ENCODE results near the gene SMC1B.
"Not testable (repeated sequence)": the region's sequence is repeated elsewhere in the genome, so short reads cannot be mapped to it uniquely, and the experiment has no call there.

Gene SMC1B

GRCh38 chr22:45421349-45422055 is 8.1 kb upstream of the SMC1B start:
- DNase-seq, result no peak

GRCh38 chr22:45420539-45420938 is 7.1 kb upstream of the SMC1B start:
- no peak for DNase-seq

GRCh38 chr22:45420011-45420410 is 6.6 kb upstream of the SMC1B start:
- DNase-seq, result no peak

GRCh38 chr22:45418770-45419138 is 5.4 kb upstream of the SMC1B start:
- DNase-seq, result no peak

GRCh38 chr22:45418056-45418769 is 4.8 kb upstream of the SMC1B start:
- DNase-seq, result no peak

GRCh38 chr22:45413013-45413367 is 409 bp downstream of the SMC1B start:
- no peak for DNase-seq

- DNase-seq, result no peak
These were observed 5.6 kb downstream of the SMC1B start for GRCh38 chr22:45407793-45408192.

- no peak for DNase-seq
These were observed 10.9 kb downstream of the SMC1B start for GRCh38 chr22:45402466-45402985.

- no peak for DNase-seq
These were observed 13.5 kb downstream of the SMC1B start for GRCh38 chr22:45399712-45400445.

GRCh38 chr22:45398214-45398613 is 15.2 kb downstream of the SMC1B start:
- DNase-seq, result no peak

GRCh38 chr22:45397806-45398205 is 15.6 kb downstream of the SMC1B start:
- no peak for DNase-seq

- DNase-seq, result no peak
These were observed 23.9 kb downstream of the SMC1B start for GRCh38 chr22:45389546-45389945.

GRCh38 chr22:45381348-45381747 is 32.1 kb downstream of the SMC1B start:
- no peak for DNase-seq

GRCh38 chr22:45376703-45377102 is 36.7 kb downstream of the SMC1B start:
- no peak for DNase-seq

GRCh38 chr22:45376009-45376408 is 37.4 kb downstream of the SMC1B start:
- DNase-seq, result no peak

GRCh38 chr22:45373592-45373991 is 39.8 kb downstream of the SMC1B start:
- DNase-seq, result not testable (repeated sequence)

- DNase-seq, result no peak
These were observed 46.7 kb downstream of the SMC1B start for GRCh38 chr22:45366713-45367112.

GRCh38 chr22:45359627-45360026 is 53.8 kb downstream of the SMC1B start:
- no peak for DNase-seq

- DNase-seq, result no peak
These were observed 55.3 kb downstream of the SMC1B start for GRCh38 chr22:45358127-45358526.

GRCh38 chr22:45357490-45357889 is 55.9 kb downstream of the SMC1B start:
- DNase-seq, result no peak

- DNase-seq, result no peak
These were observed 59.6 kb downstream of the SMC1B start for GRCh38 chr22:45353786-45354185.

- not testable (repeated sequence) for DNase-seq
These were observed 60.6 kb downstream of the SMC1B start for GRCh38 chr22:45352757-45353156.

- no peak for DNase-seq
These were observed 61.4 kb downstream of the SMC1B start for GRCh38 chr22:45351956-45352355.

- no peak for DNase-seq
These were observed 63.5 kb downstream of the SMC1B start for GRCh38 chr22:45349916-45350315.
